HFFc6 (cell line): ENCODE measurements around the gene IL10RA. TPM values are rescaled to one million over a fixed set of nuclear protein-coding genes. Genes with fewer than 3 reads are reported as not detected.

Source experiments
- DNase-seq: peaks from one replicate; pipeline ENCODE4 v3.0.0-alpha.2; 2018
- H3K27ac Mint-ChIP-seq: 2 replicates; pipeline ENCODE4 v1.8.0; 2020; ENCODE audit warnings: mild to moderate bottlenecking, mixed read lengths
- H3K27me3 Mint-ChIP-seq: 2 replicates; pipeline ENCODE4 v1.8.0; 2021; ENCODE audit warnings: mild to moderate bottlenecking, moderate library complexity, mixed read lengths; ENCODE audit not compliant: insufficient read depth
- H3K36me3 Mint-ChIP-seq: 2 replicates; pipeline ENCODE4 v1.8.0; 2021; ENCODE audit warnings: low read depth, mixed read lengths
- H3K4me1 Mint-ChIP-seq: 2 replicates; pipeline ENCODE4 v1.8.0; 2020; ENCODE audit warnings: low read depth, mixed read lengths
- H3K4me3 Mint-ChIP-seq: 2 replicates; pipeline ENCODE4 v1.8.0; 2020; ENCODE audit warnings: mild to moderate bottlenecking, moderate library complexity, mixed read lengths
- H3K9me3 Mint-ChIP-seq: 2 replicates; pipeline ENCODE4 v1.8.0; 2020; ENCODE audit warnings: mild to moderate bottlenecking, mixed read lengths
- total RNA-seq, 6 experiments: library from RNA; stranded (reverse); fragmentation: NEBNext Ultra II Directional; extraction: Animal tissue kit (Norgen Biotek cat#: 25700); gene quantifications; 2 replicates in 1 of 6; 3 replicates in 5 of 6; pipeline ENCODE4 v1.2.3, GENCODE V29; 2021
- TF ChIP-seq, protein P1 (sequence below): fragments of 200-600 bp; sonication (generic); IDR thresholded peaks from 2 replicates; pipeline ENCODE4 v1.5.0; 2021; ENCODE audit warnings: antibody characterized with exemption, mild to moderate bottlenecking

IL10RA gene
- total RNA-seq, 6 experiments from 2014 or later: not detected

DNA sequence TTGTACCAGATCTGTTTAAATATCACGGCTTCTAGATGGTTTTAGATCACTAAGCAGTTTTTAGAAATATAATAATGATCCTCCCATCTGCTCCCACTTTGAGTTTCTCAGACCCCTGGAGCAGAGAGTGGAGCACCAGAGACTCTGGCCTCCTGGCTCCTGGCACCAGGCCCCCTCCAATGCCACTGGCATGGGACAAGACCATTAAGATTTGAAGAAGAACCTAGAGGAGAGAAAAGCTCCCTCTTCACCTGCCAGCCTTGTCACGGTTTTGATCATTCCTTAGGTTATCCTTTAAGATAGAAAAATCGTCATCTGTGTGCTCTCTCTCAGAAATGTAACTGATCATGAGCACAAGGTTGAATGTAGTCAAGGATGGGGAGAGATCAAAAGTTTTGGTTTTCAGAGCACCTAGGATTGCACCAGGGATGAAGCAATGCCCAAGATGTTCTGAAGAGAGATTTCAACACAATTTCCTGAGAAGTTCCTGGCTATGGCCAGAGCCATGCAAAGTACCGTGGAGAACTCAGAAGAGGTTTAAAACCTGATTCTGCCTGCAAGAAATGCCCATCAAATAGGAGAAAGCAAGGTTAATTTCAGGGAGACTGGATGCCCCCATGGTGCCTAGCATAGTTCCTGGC, 22.2 kb downstream of the IL10RA start:
- Mint-ChIP-seq H3K4me1 (no peaks in the 10 kb centered on the region), H3K4me3 (no peak overlapping the region), H3K27ac (no peak overlapping the region), H3K36me3 (no peaks in the 10 kb centered on the region), H3K27me3 (peaks cover 38% of the 10 kb centered on the region), H3K9me3 (no peaks in the 10 kb centered on the region; the same call in 1 of the 2 replicates)
- no peak for DNase-seq
- TF ChIP-seq, protein P1, sequence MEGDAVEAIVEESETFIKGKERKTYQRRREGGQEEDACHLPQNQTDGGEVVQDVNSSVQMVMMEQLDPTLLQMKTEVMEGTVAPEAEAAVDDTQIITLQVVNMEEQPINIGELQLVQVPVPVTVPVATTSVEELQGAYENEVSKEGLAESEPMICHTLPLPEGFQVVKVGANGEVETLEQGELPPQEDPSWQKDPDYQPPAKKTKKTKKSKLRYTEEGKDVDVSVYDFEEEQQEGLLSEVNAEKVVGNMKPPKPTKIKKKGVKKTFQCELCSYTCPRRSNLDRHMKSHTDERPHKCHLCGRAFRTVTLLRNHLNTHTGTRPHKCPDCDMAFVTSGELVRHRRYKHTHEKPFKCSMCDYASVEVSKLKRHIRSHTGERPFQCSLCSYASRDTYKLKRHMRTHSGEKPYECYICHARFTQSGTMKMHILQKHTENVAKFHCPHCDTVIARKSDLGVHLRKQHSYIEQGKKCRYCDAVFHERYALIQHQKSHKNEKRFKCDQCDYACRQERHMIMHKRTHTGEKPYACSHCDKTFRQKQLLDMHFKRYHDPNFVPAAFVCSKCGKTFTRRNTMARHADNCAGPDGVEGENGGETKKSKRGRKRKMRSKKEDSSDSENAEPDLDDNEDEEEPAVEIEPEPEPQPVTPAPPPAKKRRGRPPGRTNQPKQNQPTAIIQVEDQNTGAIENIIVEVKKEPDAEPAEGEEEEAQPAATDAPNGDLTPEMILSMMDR: no peak

DNA sequence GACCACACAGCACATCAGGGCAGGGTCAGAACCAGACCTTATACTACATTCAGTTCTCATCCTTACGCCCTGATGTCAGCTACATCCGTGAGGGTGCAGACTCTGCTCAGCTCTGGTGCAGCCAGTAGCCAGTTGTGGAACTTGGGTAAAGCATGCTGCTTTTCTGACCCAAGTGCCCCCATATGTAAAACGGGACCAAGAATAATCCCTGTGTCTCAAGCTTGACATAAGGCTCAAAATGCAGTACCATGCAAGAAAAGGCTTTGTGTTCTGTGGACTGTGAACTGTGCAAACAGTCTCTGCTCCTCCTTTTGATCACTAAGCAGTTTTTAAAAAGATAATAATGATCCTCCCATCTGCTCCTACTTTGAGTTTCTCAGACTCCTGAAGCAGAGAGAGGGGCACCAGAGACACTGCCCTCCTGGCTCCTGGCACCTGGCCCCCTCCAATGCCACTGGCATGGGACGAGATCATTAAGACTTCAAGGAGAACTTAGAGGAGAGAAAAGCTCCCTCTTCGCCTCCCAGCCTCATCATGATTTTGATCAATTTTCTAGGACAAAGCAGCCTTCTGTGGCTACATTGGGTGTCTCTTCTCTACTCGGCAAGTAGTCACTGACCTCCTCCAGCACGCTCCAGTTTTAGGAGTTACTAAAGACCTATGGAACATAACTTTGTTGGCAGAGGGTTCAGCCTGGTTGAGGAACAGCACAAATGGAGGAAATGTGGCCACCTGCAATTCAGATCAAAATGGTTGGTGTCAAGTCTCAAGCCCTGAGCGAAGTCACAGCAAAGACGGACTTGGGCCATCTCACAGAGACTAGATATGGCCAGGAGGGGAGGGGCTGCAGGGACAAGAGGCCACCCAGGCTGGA, 23.9 kb downstream of the IL10RA start:
- no peak overlapping the region for H3K4me3 Mint-ChIP-seq
- no peaks in the 10 kb centered on the region for H3K36me3 Mint-ChIP-seq
- H3K9me3 Mint-ChIP-seq: no peaks in the 10 kb centered on the region; the same call in 1 of the 2 replicates
- no peaks in the 10 kb centered on the region for H3K4me1 Mint-ChIP-seq
- TF ChIP-seq, protein P1: no peak
- H3K27me3 Mint-ChIP-seq: peaks cover 38% of the 10 kb centered on the region
- H3K27ac Mint-ChIP-seq: no peak overlapping the region
- no peak for DNase-seq

DNA sequence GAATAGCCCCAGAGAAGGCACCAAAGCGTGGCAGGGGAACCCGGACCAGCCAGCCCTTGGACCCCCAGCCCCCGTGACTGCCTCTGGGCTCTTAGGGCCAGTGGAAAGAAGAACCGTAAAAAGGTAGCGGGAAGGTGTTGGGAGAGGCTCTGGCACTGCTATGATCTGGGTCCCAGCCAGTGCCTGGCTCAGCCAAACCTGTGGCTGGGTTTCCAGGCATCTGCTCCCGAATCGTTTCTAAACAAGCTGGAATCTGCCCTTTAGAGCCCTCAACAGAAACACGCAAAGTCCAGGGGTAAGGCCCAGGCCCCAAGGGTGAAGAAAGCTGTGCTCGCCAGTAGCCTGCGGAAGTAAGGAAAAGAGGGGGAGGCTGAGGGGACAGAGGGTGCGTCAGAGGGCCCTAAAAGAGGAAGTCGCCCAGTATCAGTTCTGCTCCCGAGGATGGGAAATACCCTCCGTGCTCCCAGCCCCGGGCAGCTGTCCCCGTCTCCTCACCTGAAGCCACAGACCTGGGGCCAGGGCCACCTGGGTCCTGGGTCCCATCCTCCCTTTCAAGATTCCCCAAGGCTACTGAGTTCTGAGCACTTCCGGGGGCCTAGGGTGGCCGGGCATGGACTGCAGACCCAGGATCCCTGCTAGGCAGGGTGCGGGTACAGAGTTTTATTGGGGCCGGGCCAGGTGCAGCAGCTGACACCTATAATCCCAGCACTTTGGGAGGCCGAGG, 24.7 kb downstream of the IL10RA start:
- no peaks in the 10 kb centered on the region; the same call in 1 of the 2 replicates for H3K9me3 Mint-ChIP-seq
- peaks cover 36% of the 10 kb centered on the region for H3K27me3 Mint-ChIP-seq
- TF ChIP-seq, protein P1: no peak
- H3K27ac Mint-ChIP-seq: no peak overlapping the region
- no peaks in the 10 kb centered on the region for H3K36me3 Mint-ChIP-seq
- H3K4me3 Mint-ChIP-seq: no peak overlapping the region
- no peaks in the 10 kb centered on the region for H3K4me1 Mint-ChIP-seq
- DNase-seq: no peak

DNA sequence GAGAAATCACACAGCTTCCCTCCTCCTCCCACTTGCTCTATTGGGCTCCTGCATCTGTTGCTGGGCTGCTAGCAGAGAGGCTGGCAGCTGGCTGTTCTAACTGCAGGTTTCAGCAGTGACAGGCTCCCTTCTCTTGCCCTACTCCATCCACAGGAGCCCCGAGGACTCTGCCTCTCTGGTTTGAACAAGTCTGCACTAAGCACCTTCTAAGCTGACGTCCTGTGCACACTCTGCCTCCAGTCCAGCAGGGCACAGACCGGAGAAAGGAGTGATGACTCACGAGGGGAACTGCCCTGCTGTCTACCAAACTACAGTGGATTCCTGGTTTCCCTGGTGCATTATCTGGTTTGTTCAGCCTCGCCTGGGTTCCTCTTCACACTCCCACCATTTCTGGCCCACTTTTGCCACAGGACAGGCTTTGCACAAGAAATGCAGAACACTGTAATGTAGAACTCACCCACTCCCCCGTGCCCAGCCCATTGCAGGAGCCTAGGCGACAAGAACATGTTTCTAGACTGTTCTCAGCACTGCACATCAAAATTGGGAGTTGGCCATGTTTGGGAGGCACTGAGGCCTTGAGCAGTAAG, 26.0 kb downstream of the IL10RA start:
- DNase-seq: peak; percentile 11
- Mint-ChIP-seq H3K4me1 (no peaks in the 10 kb centered on the region), H3K27me3 (peaks cover 46% of the 10 kb centered on the region), H3K27ac (no peak overlapping the region), H3K9me3 (peaks cover 1% of the 10 kb centered on the region), H3K36me3 (no peaks in the 10 kb centered on the region), H3K4me3 (no peak overlapping the region)
- TF ChIP-seq, protein P1: no peak

DNA sequence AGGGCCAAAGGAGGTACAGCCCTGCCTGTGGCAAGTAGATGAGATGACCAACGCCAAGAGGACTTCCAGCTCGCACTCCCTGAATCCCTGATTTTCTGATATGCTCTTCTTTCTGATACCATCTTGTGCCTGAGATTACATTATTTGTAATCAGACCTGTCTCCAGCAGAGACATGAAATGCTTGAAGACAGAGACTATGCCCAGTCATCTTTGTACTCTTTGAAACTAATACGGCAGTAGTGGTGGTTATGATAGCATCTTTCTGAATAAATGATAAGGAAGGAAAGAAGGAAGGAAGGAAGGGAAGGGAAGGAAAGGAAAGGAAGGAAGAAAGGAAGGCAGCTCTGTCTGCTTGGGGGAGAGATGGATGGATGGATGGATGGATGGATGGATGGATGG, 27.8 kb downstream of the IL10RA start:
- no peaks in the 10 kb centered on the region for H3K36me3 Mint-ChIP-seq
- peaks cover 43% of the 10 kb centered on the region for H3K27me3 Mint-ChIP-seq
- no peaks in the 10 kb centered on the region for H3K4me1 Mint-ChIP-seq
- H3K27ac Mint-ChIP-seq: no peak overlapping the region
- no peak for DNase-seq
- peaks cover 7% of the 10 kb centered on the region for H3K9me3 Mint-ChIP-seq
- TF ChIP-seq, protein P1: no peak
- no peak overlapping the region for H3K4me3 Mint-ChIP-seq
